ENCODE data around the gene BCS1L.
"Not testable (repeated sequence)": the region's sequence is repeated elsewhere in the genome, so short reads cannot be mapped to it uniquely, and the experiment has no call there.

Gene BCS1L

DNA sequence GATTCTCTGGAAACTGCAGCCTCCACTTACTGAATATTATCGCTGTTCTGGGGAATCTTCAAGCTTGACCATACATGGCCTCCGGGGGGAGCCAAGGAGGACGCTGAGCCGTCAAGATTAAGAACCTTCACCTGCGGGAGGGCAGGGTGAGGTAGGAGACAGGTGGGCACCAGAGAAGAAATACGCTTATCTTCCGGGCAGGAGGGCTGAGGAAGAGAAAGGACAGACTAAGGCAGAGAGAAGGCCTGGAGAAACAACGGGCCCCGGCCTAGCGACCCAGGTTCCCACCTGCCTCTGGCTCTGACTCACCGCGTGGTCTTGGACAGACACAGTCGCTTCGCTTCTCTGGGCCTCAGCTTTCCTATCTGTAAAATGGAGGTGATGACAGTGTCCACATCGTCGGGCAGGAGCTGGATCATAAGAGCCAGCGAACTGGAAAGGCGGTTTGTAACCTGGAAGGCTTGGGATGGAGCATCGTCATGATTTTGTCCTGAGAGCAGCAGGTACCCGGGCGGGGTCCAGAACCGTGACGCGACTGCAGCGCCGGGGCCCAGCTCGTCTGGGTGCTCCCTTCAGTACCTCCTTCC, 719 bp upstream of the BCS1L start:
- DNase-seq (ENCODE audit: extremely low read depth in 1 of 2, low read depth in 1 of 2) = peak in 1 of 2 donors; percentile 8

DNA sequence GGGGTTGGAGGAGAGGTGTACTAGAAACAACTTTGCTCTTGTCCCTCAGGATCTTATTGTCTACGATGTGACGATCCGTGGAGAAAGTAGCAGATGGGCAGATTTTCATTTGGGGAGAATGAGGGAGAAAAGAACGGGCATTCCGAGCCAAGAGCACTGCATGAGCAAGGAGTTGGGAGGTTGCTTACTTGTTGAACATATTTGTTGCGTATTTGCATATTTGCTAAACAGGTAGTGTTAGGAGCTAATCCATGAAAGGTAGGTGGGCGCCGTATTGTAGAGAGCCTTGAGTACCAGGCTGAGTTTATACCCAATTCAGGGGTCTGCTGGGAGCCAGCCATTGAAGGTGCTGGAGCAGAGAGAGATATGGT, 490 bp downstream of the BCS1L start:
- DNase-seq (ENCODE audit: extremely low read depth in 1 of 2, low read depth in 1 of 2) = no peak

DNA sequence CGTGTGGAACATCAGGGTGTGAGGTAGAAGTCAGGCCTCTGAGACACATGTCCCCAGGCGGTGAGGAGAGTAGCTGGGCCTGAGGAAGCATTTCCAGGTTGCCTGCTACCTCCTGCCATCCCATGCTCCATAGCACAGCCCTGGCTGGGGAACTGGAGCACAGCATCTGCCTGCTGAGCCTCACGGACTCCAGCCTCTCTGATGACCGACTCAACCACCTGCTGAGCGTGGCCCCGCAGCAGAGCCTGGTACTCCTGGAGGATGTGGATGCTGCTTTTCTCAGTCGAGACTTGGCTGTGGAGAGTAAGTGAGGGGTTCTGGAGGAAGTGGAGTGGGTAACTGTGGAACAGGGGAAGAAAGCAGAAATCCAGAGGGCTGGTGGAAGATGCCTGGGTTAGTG, 2.9 kb downstream of the BCS1L start:
- no peak for DNase-seq (ENCODE audit: extremely low read depth in 1 of 2, low read depth in 1 of 2)

DNA sequence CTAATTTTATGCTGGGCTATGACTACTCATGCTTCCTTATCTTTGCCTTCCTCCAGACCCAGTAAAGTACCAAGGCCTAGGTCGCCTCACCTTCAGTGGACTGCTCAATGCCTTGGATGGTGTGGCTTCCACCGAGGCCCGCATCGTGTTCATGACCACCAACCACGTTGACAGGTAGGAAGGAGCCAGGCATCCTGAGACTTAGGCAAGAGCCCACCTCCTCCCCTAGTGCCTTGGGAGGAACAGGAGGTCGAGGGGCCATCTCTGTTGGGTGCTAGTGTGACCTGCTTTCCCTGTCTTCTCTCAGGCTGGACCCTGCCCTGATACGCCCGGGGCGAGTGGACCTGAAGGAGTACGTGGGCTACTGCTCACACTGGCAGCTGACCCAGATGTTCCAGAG, 3.3 kb downstream of the BCS1L start:
- DNase-seq (ENCODE audit: extremely low read depth in 1 of 2, low read depth in 1 of 2) = no peak

DNA sequence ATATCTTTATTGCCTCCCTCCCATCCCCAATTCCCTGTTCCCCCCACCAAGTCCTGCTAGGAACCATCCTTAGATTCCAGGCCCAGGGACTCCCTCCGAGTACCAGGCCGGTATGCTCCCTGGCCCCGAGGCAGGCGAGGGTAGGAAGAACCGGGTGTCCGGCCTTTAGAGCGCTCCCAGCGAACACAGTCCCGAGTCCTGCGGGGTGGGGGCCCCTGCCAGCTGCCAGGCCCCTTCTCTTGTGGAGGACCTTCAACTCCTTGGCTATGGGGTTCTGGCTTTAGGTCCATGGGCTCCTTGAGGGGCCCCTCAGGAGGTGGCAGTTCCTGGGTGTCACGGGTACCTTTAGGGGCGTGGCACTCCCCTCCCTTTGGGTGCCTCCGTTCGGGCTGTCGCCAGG, 4.4 kb downstream of the BCS1L start:
- DNase-seq (ENCODE audit: extremely low read depth in 1 of 2, low read depth in 1 of 2) = no peak

DNA sequence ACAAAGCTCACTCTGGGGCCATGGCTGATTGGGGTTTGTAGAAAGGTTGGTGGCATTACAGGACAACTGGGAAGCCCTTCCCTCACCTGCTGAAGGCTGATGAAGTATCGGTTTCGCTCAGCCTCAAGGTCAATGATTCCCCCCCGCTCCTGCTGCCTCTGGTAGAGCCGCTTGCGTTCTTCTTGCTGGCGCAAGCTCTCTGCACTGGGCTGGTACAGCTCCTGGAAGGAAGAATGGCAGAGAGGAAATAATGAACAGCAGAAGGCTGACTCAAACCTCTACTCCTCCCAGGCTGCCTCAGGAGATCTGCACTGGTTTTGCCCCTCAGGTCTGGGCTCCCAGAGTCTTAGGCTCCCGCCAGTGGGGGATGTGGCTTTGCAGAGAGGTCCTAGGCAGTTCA, 5.2 kb downstream of the BCS1L start:
- no peak for DNase-seq (ENCODE audit: extremely low read depth in 1 of 2, low read depth in 1 of 2)

DNA sequence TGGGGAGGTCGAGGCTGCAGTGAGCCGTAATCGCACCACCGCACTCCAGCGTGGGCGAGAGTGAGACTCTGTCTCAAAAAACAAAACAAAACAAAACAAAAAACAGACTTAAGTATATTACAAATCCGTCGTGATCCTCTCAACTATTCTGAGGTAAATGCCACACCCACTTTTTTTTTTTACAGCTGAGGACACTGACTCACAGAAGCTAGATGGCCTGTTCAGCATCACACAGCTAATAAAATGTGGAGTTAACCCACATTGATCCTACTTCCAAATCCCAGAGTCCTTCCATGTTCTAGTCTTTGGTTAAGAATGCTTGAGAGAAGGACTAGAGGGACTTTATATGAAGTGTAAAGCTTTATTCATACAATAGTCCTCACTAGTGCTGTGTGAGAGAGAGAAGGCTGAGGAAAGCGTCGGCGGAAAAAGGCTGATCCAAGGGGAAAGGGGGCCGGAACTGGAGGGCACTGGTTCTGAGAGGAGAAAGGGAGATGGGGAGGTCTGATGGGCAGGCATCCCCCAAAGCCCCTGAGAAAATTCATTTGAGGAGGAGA, 11.7 kb downstream of the BCS1L start:
- no peak for DNase-seq (ENCODE audit: extremely low read depth in 1 of 2, low read depth in 1 of 2)

DNA sequence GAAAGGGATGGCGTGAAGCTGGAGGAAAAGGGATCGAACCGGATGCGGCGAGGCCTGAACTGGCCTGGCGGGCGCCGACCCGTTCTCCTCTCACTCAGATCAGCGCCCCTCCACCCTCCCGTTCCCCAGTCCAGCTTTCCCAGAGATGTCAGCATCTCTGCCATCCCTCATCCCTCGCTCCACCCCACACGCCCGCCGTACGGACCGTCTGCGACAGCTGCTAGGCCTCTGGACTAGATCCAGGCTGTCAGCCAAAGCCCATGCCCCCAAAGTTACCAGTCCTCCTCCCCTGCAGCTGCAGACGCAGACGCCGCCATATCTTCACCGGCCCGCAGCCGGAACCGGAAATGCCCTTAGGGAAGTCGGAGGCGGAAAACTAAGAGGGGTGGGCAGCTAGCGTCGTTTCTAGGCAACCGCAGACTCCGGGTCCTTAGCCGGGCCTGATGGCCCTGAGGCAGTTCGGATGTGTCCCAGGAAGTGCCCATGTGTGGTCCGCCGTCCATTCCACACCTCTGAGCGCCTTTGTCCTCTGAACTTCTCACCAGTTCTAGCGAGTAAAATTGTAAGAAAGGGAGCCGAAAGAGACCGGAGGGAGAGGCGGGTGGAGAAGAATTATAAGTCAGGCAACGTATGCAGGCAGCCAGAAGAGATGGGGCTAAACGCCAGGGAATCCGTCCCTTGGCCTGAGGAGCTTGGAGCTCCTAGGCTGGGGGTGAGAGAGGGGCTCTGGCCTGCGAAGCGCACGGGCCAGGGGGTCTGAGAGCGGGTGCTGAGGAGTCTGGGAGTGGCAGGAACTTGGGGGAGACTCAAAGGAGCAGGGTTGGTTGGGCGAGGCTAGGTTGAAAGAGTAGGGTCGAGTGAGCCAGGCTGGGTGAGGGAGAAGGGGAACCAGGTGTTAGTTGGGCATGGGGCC, 12.4 kb downstream of the BCS1L start, which contains the start of the genes RNF25 and STK36:
Gene RNF25 (minus strand): TSS at position 349 of the 913 bp plus-strand sequence. CDS start 32 bp downstream, at position 317.
Gene STK36 (plus strand): TSS at position 433 of the 913 bp plus-strand sequence. CDS start 744 bp downstream, outside the sequence.
- peak; percentile 45 to 69 for DNase-seq (ENCODE audit: extremely low read depth in 1 of 2, low read depth in 1 of 2)

DNA sequence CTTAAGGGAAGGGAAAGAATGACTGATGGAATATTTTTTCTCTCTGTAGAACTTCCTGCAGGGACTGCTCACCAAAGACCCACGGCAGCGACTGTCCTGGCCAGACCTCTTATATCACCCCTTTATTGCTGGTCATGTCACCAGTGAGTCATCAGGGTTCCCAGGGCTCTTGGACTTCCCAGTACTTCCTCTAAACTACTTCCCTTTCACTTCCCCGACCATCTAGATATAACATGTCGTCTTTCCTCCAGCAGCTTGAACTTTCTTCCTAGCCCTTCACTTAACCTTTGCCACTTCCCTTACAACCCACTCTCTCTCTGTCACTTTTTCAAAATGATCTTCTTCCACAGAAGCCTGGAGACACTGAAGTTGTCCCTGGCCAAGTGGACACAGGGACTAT, 19.6 kb downstream of the BCS1L start:
- no peak for DNase-seq (ENCODE audit: extremely low read depth in 1 of 2, low read depth in 1 of 2)

DNA sequence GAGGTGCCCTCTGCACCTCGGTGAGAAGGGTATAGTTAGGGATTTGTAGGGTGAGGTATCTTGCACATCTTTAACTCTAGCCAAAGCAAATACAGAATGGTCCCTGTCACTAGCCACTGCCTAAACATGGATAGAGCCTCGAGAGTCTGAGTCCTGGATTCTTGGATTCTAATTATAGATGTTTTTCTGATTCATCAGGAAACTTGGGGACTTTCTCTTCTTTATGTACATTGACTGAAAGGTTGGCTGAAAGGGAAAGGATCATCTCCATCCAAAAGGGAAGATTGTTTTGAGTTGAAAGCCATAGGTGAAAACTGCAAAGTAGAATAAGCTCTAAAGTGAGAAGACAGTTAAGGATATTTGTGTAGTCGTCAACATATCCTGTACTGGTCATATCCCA, 20.6 kb downstream of the BCS1L start:
- no peak for DNase-seq (ENCODE audit: extremely low read depth in 1 of 2, low read depth in 1 of 2)

DNA sequence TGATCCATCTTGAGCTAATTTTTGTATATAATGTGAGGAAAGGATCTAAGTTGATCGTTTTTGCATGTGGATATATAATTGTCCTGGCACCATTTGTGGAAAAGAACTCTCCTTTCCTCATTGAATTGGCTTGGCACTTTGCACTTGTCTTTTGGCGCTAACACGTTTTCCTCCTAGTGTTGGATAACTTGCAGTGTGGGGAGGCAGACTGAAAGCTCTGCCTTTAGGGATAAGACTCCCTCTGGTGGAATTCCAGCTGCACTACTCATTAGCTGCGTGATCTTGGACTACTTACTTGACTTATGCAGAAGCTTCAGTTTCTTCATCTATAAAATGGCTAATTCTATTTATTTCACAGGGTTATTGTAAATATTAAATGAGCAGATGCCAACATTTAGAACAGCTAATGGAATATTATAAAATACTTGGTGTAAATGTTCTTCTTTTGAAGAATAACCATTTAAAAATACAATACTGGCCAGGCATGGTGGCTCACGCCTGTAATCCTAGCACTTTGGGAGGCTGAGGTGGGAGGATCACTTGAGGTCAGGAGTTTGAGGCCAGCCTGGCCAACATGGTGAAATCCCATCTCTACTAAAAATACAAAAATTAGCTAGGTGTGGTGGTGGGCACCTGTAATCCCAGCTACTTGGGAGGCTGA, 28.0 kb downstream of the BCS1L start:
- not testable (repeated sequence) for DNase-seq (ENCODE audit: extremely low read depth in 1 of 2, low read depth in 1 of 2)

DNA sequence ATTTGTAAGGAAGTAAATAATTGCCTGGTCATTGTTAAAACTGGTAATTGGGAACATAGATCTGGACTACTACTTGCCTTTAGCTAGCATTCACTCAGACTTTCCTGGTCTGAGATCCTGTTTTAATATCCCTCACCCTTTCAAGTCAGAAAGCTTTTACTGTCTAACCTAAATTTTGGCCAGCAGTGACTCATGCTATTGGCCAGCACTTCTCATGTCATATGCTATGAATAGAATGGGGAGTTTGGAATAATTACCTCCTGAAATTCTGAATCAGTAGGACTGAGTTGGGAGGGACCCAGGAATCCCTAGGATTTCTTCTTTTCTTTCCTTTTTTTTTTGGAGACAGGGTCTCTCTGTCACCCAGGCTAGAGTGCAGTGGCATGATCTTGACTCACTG, 31.8 kb downstream of the BCS1L start:
- no peak for DNase-seq (ENCODE audit: extremely low read depth in 1 of 2, low read depth in 1 of 2)

DNA sequence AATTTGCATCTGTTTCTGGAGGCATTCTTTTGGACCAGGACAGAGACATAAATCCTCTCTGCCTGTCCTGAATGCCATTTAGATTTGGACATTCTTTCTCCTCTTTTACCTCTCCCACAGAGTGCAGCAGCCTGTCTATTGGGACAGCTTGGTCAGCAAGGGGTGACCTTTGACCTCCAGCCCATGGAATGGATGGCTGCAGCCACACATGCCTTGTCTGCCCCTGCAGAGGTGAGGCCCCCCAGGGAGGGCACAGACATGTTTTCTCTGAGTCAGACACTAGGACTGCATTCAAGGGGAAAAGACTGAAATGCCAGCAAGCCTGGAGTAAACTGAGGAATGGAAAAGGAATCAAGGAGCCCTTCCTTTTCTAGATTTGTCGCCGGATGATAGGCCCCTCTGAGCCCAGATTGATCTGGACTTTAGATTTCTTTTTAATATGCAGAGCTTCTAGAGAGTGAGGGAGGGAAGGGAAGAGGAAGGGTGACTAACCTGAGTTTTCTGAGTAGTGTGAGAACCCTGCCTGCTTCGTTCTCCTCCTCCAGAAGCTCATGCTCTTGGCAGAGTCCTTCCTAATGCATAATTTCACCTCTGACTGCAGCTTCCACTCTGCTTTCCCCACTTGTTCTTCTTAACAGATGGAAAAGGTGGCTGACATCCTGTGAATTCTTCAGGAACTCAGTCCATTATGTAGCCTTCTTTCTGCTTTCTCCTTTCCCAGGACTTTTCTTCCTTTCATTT, 35.1 kb downstream of the BCS1L start:
- no peak for DNase-seq (ENCODE audit: extremely low read depth in 1 of 2, low read depth in 1 of 2)

DNA sequence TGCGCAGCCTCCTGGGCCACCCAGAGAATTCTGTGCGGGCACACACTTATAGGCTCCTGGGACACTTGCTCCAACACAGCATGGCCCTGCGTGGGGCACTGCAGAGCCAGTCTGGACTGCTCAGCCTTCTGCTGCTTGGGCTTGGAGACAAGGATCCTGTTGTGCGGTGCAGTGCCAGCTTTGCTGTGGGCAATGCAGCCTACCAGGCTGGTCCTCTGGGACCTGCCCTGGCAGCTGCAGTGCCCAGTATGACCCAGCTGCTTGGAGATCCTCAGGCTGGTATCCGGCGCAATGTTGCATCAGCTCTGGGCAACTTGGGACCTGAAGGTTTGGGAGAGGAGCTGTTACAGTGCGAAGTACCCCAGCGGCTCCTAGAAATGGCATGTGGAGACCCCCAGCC, 39.4 kb downstream of the BCS1L start:
- no peak for DNase-seq (ENCODE audit: extremely low read depth in 1 of 2, low read depth in 1 of 2)

DNA sequence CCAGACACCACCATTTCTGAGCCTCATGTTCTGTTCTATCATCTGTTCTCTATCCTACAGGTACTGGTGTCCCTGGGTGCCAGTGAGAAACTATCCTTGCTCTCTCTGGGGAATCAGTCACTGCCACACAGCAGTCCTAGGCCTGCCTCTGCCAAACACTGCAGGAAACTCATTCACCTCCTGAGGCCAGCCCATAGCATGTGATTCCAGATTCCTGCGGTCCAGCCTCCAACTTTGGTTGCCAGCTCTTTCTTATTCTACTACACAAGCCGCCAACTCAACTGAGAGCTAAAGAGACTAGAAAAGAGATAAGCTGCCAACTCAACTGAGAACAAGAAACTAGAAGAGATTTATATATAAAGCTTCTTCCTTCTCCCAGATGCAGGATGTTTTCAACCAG, 42.3 kb downstream of the BCS1L start:
- no peak for DNase-seq (ENCODE audit: extremely low read depth in 1 of 2, low read depth in 1 of 2)

DNA sequence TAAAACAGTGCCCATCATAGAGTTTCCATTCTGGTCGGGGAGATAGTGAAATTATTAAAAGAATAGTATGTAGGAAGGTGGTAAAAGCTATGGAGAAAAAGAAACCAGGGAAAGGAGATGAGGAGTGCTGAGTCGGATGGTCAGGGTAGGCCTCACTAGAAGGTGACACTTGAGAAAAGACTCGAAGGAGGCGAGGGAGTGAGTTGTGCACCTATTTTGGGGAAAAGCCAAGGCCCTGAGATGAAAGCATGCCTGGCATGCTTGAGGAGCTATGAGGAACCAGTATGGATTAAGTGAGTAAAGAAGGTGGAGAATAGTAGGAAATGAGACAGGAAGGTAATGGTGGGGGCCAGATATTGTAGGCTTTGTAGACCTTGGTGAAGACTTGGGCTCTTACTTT, 43.9 kb downstream of the BCS1L start:
- DNase-seq (ENCODE audit: extremely low read depth in 1 of 2, low read depth in 1 of 2) = no peak

DNA sequence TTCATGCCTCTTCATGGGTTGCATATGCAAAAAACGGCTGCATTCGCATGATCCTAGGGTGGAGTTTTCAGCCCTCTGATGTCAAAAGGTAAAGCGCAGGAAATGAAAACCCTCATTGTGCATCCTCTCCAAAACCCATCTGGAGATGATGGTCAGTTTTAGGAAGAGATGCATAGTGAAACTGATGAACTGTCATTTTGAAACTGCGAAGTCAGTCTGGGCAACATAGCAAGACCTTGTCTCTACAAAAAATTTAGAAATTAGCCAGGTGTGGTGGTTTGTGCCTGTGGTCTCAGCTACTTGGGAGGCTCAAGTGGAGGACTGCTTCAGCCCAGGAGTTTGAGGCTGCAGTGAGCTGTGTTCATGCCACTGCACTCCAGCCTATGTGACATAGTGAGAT, 48.6 kb downstream of the BCS1L start:
- no peak for DNase-seq (ENCODE audit: extremely low read depth in 1 of 2, low read depth in 1 of 2)

DNA sequence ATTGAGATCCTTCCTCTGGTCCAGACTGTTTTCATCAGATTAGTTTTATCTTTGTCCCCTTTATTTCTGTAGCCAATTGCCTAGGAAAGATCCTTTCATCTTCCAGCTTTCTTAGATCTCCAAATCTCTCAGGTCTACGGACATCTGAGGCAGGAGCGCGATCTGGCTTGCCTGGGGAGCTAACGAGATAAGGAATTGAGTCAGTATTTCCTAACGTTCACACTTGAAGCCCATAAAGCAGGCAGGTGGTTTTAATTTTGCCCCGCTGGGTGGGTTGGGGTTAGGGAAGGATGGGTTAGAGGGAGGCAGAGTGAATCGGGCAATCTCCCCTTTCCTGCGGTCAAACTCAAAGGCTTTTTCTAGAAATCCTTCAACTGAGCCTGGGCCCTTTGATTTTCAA, 50.4 kb downstream of the BCS1L start:
- no peak for DNase-seq (ENCODE audit: extremely low read depth in 1 of 2, low read depth in 1 of 2)

DNA sequence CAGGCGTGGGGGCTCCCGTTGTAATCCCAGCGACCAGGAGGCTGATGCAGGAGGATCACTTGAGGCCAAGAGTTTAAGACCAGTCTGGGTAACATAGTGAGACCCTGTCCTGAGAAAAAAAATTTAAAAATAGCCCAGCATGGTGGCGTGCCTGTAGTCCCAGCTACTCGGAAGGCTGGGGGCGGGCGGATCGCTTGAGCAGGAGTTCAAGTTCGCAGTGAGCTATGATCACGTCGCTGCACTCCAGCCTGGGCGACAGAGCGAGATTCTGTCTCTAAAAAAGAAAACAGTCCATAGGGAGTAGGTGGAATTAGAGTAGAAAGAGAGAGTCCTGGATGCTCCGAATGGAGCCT, 50.8 kb downstream of the BCS1L start:
- DNase-seq (ENCODE audit: extremely low read depth in 1 of 2, low read depth in 1 of 2) = no peak

DNA sequence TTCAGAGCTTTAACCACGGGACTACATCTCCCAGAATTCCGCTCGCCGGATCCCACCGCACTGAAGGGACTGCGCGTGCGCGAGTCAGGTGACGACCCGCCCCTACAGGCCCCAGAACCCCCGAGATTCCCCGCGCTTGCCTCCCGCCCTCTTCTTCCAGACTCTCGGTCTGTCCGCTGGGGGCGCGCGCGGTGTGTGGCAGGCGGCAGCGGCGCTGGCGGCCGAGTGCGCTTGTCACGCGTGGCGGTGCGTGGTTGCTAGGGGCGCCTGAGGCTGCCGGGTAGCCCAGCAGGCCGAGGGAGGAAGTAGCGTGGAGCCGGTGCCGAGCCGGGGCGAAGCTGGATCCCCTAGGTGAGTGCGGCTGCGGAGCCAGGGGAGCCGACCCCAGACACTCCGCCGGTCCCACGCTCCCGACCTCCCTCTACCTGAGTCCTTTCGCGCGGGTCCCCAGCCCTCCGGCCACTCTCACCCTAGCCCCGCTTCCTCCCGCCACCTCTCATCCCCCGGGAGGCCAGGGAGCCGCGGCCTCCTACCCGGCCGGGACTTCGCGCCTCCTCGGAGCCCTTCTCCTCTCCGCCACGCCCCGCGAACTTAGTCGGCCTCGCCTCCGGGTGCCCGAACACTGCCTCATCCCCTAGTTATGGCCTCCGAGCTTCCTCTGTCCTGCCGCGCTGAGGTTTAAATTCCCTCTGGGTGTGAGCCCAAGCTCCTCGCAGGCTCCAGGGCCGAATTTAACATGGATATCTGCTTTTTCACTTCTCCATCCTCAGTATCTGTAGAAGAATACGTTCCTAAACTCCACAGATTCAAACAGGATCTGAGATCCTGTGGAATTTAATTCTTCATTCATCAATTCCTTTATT, 51.4 kb downstream of the BCS1L start, which contains the start of gene TTLL4:
Gene TTLL4 (plus strand): TSS at position 149 of the 863 bp plus-strand sequence. CDS start 26,842 bp downstream, outside the sequence.
- DNase-seq (ENCODE audit: extremely low read depth in 1 of 2, low read depth in 1 of 2) = peak; percentile 97 to 98
